ENCODE data around the gene PWWP2B.

DNA sequence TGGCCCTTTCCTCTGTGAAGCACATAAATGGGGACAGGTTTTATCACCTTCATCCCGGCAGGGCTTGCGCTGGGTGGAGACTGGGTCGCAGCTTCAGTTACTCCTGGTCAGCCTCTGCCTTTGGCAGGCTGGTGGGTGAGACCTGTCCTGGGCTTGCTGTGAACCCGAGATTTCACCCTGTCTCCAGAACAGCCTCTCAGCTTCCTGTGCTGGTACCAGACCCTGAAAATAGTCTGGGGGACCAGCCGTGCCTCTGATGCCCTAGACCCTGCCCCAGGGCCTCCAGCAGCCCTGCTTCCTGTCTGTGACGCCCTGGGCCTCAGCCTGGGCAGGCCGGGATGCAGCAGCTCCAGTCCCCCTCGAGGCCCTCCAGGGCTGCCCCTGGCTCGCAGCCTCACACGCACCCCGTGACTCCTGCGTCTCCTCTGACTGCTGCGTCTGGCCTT, 13.2 kb upstream of the PWWP2B start:
- TF ChIP-seq YY1 (IDR thresholded peaks at IDR 0.05; ENCODE audit: insufficient read depth, insufficient replicate concordance, low read depth, low read length) (no peak), MED1 (CRISPR knock-in tag; IDR thresholded peaks at IDR 0.05) (no peak), MED8 (CRISPR knock-in tag; IDR thresholded peaks at IDR 0.05; ENCODE audit: insufficient replicate concordance) (no peak), ZNF263 (CRISPR knock-in tag; IDR thresholded peaks at IDR 0.05) (no peak)
- TF ChIP-seq, protein P1, sequence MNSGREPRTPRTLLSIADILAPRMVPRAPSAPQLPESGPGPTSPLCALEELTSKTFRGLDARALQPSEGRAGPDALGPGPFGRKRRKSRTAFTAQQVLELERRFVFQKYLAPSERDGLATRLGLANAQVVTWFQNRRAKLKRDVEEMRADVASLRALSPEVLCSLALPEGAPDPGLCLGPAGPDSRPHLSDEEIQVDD (CRISPR knock-in tag; IDR thresholded peaks at IDR 0.05; ENCODE audit: borderline replicate concordance): no peak
